Mesenteric fat pad (tissue), 1 donor: ENCODE results near the gene CDHR5. TPM values are rescaled to one million over a fixed set of nuclear protein-coding genes. Genes with fewer than 3 reads are reported as not detected.

Source experiments
- DNase-seq: peaks from one replicate; pipeline ENCODE4 v3.0.0-alpha.2; 2020; ENCODE audit warnings: low spot score
- total RNA-seq: library from RNA; stranded (reverse); fragmentation: NEBNext Ultra II Directional; extraction: Animal tissue kit (Norgen Biotek cat#: 25700); gene quantifications from one replicate; pipeline ENCODE4 v1.2.1, GENCODE V29; 2021
- donor health status: DM: yes; HTN: yes; CAD: no.

The CDHR5 gene
- total RNA-seq, 1 donor from 2014 or later: 1.1 TPM

- no peak for DNase-seq
Observed at GRCh38 chr11:646214-646613, 21.5 kb upstream of the CDHR5 start.

DNA sequence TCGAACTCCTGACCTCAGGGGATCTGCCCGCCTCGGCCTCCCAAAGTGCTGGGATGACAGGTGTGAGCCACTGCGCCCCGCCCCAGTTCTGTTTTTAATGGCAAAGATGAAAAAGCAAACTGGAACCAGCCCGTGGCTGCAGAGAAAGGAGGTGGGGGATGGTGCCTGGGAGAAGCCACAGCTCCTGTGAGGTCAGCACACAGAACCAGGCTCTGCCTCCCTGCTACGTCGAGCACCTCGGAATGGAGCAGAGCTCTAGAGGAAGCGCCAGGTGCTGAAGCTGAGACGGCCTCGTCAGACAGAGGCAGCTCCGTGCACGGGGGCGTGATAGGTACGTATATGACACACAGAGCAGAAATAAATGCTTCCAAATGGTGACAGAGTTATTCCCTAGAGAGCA, 20.8 kb upstream of the CDHR5 start:
- DNase-seq: no peak

DNA sequence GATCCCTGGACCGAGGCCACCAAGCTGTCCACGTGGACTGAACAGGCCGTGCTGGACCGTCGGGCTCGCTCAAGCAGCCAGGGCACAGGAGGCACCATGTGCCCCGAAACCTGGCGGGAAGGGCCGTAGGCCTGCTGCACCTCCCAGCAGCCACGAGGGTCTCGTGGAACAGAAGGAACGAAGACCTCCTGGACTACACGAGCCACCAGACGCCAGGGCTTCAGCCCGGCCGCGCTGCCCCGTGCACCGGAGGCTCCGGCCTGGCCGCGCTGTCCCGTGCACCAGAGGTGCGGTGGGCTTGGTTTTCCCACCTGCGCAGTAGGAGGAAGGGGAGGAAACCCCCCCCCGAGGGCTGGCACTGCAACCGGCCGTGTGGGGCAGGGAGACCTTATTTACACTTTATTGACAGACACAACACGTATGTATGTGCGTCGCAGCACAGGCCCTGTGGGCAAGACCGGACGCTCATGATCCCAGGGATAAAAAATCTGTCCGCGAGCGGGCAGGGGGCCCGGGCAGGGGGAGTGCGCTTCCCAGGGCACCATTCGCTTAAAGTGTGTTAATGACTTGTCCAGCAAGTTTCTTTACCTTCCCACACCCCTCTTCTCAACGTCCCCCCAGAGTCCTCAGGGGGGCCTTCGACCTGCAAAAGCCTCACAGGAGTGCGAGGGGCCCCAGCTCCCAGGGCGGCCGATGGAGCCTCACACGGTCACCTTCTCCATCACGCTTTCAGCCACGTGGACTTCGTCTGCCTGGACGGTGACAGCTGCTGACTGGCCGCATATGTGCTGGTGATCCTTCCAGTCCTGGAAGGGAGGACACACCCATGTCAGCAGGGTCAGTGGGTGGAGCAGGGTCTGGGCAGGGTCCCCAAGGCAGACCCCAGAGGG, 19.3 kb upstream of the CDHR5 start:
- no peak for DNase-seq

DNA sequence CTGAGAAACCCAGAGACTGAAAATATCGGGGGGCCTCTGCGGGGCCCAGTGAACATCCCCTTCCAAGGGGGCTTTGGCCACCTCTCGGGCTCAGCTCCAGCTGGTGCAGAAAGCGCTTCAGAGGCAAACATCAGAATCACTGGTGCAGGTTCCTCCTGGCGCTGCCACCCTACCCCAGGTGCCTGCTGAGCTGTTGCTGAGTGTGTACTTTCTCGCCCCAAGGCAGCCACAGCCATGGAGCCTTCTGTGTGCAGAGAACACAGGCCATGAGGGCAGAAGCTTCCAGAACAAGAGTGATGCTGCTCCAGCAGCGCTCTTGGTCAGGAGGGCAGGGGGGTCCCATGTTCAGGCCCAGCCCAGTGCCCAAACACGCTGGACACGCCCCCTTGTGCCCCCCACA, 18.6 kb upstream of the CDHR5 start:
- no peak for DNase-seq

DNA sequence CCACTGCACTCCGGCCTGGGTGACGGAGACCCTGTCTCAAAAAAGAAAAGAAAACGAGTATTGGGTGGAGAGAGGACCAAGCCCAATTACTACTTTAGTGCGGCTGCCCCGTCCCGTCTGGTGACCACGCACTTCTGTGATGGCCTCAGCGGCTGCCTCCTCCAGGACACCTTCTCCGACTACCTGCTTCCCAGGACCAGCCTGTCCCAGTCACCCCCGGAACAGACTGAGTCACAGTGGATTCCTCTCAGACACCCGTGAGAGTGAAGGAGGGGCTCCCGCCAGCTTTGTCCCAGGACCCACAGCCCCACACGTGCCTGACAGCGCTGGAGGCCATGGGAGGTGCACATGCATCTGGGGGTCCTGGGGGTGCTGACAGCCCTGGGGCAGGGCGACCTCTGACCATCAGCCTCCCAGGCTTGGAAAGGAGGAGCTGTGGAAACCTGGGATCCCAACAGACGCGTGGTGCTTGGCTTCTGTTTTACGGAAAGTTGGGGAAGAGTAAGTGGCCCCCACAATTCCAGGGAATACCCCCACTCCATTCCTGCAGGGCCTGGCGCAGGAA, 17.1 kb upstream of the CDHR5 start:
- DNase-seq: no peak

DNA sequence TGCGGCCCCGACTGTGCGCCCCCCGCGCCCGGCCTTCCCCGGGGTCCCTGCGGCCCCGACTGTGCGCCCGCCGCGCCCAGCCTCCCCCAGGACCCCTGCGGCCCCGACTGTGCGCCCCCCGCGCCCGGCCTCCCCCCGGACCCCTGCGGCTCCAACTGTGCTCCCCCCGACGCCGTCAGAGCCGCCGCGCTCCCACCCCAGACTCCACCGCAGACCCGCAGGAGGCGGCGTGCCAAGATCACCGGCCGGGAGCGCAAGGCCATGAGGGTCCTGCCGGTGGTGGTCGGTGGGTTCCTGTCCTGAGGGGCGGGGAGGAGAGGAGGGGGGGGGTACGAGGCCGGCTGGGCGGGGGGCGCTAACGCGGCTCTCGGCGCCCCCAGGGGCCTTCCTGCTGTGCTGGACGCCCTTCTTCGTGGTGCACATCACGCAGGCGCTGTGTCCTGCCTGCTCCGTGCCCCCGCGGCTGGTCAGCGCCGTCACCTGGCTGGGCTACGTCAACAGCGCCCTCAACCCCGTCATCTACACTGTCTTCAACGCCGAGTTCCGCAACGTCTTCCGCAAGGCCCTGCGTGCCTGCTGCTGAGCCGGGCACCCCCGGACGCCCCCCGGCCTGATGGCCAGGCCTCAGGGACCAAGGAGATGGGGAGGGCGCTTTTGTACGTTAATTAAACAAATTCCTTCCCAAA, 15.4 kb upstream of the CDHR5 start:
- DNase-seq: no peak

- DNase-seq: no peak
Observed at GRCh38 chr11:639332-639955, 14.7 kb upstream of the CDHR5 start.

GRCh38 chr11:638631-639331, 14.0 kb upstream of the CDHR5 start:
- DNase-seq: no peak

DNA sequence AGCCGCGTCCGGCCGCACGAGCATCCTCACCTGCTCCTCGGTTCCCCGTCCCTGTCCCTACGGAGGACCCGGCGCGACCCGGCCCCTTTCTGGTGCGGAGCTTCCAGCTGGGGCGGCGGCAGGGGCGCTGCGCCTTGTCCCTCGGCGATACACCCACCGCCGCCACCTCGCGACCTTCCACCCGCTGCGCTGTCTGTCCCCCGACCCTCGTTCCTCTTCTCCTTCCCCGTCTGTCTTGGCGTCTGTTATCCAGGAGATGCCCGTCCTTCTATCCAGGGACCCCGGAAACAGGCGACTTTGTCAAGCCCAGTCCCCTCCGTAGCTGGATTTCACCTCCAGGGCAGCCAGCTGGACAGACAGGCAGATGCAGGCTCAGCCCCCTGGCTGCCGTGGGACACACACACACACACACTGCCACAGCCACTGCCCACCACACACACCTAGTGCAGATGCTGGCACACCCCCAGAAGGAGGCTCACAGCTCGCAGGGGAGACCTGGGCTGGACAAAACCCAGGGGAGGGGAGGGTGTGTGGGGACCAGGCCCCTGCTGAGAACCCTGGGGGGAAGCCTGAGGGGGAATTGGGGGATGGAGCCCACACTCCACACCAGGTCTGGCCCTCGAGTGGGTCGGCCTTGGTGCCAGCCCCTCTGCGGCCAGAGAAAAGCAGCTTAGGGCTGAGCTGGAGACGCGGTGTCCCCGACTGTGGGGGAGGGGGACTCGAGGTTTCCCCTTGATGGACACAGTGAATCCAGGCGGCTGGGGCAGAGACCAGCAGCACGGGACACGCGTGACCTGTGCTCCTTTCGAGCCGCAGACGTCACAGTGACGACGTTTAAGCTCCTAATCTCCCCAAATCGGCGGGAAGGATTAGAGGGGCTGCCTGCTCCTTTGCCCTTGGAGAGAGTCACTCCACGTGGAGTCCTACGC, 13.1 kb upstream of the CDHR5 start:
- no peak for DNase-seq

DNA sequence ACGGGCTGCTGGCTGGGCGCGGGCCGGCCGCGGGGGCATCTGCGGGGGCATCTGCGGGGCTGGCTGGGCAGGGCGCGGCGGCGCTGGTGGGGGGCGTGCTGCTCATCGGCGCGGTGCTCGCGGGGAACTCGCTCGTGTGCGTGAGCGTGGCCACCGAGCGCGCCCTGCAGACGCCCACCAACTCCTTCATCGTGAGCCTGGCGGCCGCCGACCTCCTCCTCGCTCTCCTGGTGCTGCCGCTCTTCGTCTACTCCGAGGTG, 12.5 kb upstream of the CDHR5 start:
- no peak for DNase-seq

DNA sequence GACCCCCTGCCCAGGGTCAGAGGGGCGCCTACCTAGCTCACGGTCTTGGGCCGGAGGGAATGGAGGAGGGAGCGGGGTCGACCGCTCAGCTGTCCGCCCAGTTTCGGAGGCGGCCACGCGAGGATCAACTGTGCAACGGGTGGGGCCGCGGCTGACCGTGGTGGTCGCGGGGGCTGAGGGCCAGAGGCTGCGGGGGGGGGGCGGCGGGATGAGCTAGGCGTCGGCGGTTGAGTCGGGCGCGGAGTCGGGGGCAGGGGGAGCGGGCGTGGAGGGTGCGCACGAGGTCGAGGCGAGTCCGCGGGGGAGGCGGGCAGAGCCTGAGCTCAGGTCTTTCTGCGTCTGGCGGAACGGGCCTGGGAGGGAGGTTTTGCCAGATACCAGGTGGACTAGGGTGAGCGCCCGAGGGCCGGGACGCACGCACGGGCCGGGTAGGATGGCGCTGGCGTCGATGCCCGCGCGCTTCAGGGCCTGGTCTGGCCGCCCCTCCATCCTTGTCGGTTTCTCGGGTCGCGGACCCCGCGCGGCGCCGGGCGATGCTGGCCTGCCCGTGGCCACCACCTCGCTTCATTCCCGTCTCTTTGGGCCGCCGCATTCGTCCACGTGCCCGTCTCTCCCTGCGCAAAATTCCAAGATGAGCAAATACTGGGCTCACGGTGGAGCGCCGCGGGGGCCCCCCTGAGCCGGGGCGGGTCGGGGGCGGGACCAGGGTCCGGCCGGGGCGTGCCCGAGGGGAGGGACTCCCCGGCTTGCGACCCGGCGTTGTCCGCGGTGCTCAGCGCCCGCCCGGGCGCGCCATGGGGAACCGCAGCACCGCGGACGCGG, 12.0 kb upstream of the CDHR5 start, which contains the start of gene DRD4:
DRD4 (plus strand) TSS at position 759 of the 822 bp plus-strand sequence; CDS start at position 795, 36 bp downstream.
- no peak for DNase-seq

DNA sequence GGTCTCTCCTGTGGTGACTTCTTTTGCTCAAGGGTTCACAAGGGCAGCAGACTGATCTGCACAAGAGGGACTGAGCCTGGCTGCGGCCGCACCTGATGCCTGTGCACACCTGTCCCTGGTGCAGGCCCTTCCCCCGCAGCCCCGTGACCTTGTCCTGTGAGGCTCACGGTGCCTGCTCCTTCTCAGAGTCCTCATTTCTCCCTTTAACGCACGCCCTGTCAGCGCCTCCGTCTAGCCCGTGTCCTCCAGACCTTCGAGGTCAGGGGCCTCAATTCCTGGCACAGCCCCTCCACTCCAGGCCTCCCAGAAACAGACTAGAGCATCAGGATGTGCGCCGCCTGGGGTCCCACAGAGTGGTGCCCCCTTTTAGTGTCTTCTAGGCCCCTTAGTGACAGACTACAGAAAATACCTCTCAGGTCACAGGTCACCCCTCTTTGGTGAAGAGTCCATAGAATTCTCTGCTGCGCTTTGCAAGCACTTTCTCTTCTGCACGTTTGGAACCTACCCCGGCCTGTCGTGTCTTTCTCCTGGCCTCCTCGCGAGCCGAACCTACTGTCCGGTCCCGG, 11.3 kb upstream of the CDHR5 start:
- no peak for DNase-seq

DNA sequence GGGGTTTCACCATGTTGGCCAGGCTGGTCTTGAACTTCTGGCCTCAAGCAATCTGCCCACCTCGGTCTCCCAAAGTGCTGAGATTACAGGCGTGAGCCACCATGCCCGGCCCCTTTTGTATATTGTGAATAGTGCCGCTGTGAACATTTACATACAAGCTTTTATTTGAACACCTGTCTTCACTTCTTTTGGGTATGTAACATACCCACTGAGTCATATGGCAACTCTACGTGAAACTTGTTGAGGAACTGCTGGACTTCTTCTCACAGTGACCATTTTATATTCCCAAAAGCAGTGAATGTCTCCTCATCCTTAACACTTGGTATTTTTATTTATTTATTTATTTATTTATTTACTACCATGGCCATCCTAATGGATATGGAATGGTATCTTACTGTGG, 6.1 kb upstream of the CDHR5 start:
- DNase-seq: no peak

- DNase-seq: no peak
Observed at GRCh38 chr11:629237-629583, 4.5 kb upstream of the CDHR5 start.

GRCh38 chr11:628056-628455, 3.3 kb upstream of the CDHR5 start:
- DNase-seq: no peak

DNA sequence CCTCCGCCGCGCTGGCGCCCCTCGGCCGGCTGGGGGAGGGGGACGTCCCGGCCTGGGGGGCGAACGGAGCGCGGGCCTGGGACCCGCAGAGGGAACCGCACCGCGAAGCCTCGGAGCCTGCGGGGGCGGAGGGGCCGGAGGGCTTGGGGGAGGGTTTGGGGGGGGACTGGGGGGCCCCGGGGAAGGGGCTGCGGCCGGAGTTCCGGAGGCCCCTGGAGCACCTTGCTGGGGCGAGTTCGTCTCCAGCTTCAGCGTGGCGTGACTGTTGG, 2.5 kb upstream of the CDHR5 start:
- DNase-seq: no peak

GRCh38 chr11:626475-627307, 1.9 kb upstream of the CDHR5 start, which contains the start of gene SCT:
Gene SCT (minus strand): TSS chr11:627181. CDS start chr11:627143, 38 bp downstream.
- DNase-seq: no peak

DNA sequence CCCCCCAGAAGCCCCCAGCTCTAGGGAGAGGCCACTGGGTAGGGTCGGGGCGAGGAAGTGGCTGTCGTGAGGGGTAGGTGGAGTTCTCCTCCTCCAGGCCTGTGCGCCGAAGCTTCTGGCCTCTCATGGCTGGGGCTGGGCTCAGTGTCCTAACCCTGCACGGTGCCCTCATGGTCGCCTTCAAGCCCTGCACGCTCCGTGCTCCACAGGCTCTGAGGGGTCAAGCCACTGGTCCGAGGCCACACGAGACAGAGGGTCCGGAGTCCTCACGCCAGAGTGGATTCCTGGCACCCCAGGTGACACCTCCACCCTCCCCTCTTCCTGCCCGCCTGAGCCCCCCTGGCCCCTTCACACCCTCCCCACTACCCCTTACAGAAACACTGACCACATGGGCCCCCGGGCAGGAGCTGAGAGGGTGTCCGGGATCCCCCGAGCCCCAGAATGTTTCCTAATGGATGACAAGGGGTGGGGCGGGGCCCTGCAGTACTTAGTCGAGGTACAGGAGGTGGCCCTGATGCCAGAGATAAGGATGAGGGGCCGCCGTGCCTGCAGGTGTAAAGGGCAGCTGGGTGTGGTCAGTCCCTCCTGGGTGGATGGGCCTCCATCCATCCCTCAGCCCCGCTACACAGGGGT, 997 bp upstream of the CDHR5 start:
- DNase-seq: no peak
